C4-2B (cell line): ENCODE data around the gene GPBP1.

Source experiments
- ZFX ChIP-seq: fragments of 450-650 bp; IDR thresholded peaks from 2 replicates; pipeline ENCODE4 v1.6.1; 2017
- TF ChIP-seq, protein P1 (sequence below): fragments of 450-650 bp; conservative IDR thresholded peaks from 2 replicates; pipeline ENCODE4 v1.5.1; 2017; ENCODE audit warnings: mild to moderate bottlenecking

DNA sequence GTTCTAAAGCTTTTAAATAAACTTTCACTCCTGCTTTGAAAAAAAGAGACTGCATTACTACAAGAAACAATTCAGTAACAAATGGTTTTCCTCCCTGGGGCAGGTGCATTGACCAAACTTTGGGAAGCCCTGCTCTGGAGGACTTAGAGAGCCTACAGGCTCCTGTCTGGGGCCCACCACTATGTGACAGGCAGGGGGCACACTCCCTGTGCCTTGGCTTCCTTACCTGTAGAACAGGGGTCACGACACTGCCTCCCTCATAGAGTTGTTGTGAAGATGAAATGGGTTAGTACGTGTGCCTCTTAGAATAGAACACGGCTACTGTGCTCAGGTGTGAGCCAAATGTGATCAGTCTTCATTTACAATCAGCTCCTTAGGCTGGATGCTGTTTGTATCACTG is 130.1 kb downstream of the GPBP1 start:
- TF ChIP-seq, protein P1, sequence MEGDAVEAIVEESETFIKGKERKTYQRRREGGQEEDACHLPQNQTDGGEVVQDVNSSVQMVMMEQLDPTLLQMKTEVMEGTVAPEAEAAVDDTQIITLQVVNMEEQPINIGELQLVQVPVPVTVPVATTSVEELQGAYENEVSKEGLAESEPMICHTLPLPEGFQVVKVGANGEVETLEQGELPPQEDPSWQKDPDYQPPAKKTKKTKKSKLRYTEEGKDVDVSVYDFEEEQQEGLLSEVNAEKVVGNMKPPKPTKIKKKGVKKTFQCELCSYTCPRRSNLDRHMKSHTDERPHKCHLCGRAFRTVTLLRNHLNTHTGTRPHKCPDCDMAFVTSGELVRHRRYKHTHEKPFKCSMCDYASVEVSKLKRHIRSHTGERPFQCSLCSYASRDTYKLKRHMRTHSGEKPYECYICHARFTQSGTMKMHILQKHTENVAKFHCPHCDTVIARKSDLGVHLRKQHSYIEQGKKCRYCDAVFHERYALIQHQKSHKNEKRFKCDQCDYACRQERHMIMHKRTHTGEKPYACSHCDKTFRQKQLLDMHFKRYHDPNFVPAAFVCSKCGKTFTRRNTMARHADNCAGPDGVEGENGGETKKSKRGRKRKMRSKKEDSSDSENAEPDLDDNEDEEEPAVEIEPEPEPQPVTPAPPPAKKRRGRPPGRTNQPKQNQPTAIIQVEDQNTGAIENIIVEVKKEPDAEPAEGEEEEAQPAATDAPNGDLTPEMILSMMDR: no peak
- no peak for TF ChIP-seq ZFX
